Right lobe of liver (tissue), 6 donors: Measurements from ENCODE around the gene JAZF1. TPM values are rescaled to one million over a fixed set of nuclear protein-coding genes. Genes with fewer than 3 reads are reported as not detected.

ENCODE experiments used
- ATAC-seq, 4 donors: fragments of 200-7000 bp; cut with Tn5 transposase; one replicate each; pipeline ENCODE4 v1.9.1; 2020; ENCODE audit warnings: mild to moderate bottlenecking in 4 of 4, moderate library complexity in 4 of 4
- DNase-seq, 3 donors: peaks; one replicate each; pipeline ENCODE4 v3.0.0-alpha.2; 2020
- H3K27ac ChIP-seq, 3 donors: fragments of 200-600 bp; one replicate each; pipeline ENCODE4 v1.8.0; 2022
- H3K27me3 ChIP-seq, 2 donors: fragments of 200-600 bp; one replicate each; pipeline ENCODE4 v1.8.0; 2022
- H3K36me3 ChIP-seq, 4 donors: fragments of 200-600 bp; sonication (generic) in 1 of 4; one replicate each; pipeline versions ENCODE4 v1.5.1 to v1.8.0; 2017 to 2022; ENCODE audit warnings: control low read depth in 1 of 4
- H3K4me1 ChIP-seq, 4 donors: fragments of 200-600 bp; sonication (generic) in 1 of 4; one replicate each; pipeline versions ENCODE4 v1.5.1 to v1.8.0; 2017 to 2022; ENCODE audit warnings: control low read depth in 1 of 4
- H3K4me3 ChIP-seq, 3 donors: fragments of 200-600 bp; one replicate each; pipeline ENCODE4 v1.8.0; 2022
- H3K9me3 ChIP-seq, 4 donors: fragments of 200-600 bp; sonication (generic) in 1 of 4; one replicate each; pipeline versions ENCODE4 v1.5.1 to v1.8.0; 2017 to 2022; ENCODE audit warnings: control low read depth in 1 of 4
- POLR2A ChIP-seq: fragments of 450-650 bp; IDR thresholded peaks from one replicate; pipeline ENCODE4 v1.6.1; 2017; ENCODE audit warnings: antibody characterized with exemption, mild to moderate bottlenecking
- WGBS: methylation state at CpG from one replicate; pipeline ENCODE4 v1.1.6; 2018; ENCODE audit warnings: low coverage, low lambda C conversion rate; ENCODE audit not compliant: insufficient coverage; ENCODE audit errors: missing lambda C conversion rate; 5-methylcytosine and 5-hydroxymethylcytosine counted together
- intact Hi-C, 2 donors: fragments of 100-400 bp; cut with DNase I; formaldehyde crosslinking; loops; one replicate each; pipeline versions ENCODE4 v1.11.2 to v1.14.1; 2022
- total RNA-seq, 6 experiments: library from RNA; depleted of rRNA in 2 of 6; stranded (reverse); fragments of >200 nt in 2 of 6; fragmentation: NEBNext Ultra II Directional in 3 of 6; extraction: Animal tissue kit (Norgen Biotek cat#: 25700) in 3 of 6; gene quantifications; one replicate each; pipeline versions ENCODE4 v1.1.0 to v1.2.4, GENCODE V29; 2016 to 2023
- TF ChIP-seq, protein P1 (sequence below), 4 donors: fragments of 200-600 bp in 3 of 4; fragments of 450-650 bp in 1 of 4; IDR thresholded peaks; one replicate each; pipeline versions ENCODE4 v1.5.1 to v1.8.0; 2016 to 2022; ENCODE audit warnings: antibody characterized with exemption in 4 of 4, mild to moderate bottlenecking in 2 of 4
- donor health status: DM: no; HTN: yes; CAD: no.
- donor health status: DM: no; HTN: no; CAD: no.
- donor health status: DM: no; HTN: no; CAD: no.
- donor health status: DM: no; HTN: yes; CAD: no.
- donor health status: DM: no; HTN: yes; CAD: no.

JAZF1 gene
- total RNA-seq, 6 experiments from 2014 or later: 4.8 to 20.9 (median 6.9) TPM

DNA sequence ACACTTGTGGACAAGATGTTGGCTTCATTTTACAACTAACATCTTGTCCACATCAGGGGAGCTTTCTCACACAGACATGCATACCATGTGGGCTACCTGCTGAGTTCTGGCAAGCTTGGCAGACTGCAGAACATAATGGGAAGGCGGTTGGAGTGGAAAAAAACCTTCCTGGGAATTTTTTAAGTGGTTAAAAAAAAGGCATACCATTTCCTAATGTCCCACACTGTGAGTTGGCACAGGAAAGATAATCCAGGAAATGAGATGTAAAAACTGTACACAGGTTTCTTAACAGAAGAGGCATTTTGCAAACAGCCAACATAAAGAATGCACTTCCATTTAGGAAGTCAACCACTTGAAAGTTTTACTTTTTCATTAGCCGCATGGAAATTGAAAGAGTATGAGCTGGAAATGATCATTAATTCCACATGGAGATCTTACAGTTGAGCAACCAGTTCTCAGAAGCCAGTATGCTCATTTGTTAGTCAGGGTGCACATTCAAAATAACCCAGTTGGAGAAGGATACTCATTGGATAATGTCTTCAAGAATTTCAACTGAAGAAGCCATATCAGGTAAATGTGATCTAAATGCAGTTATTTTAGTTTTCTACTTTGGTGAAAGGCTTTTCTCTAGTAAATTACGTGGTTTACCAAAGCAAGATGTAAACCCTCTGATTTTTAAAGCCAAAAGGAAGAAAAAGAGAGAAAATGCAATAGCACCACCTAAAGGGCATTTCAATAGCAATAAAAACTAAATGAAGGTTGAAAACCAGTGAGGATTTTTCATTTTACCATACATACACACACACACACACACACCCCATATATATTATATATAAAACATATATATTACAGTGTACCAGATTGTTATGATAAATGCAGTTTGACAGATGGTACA lies 246.7 kb downstream of the JAZF1 start:
- Histone ChIP-seq H3K9me3 (no peaks in the 10 kb centered on the region), H3K27me3 (no peaks in the 10 kb centered on the region), H3K4me1 (no peaks in the 10 kb centered on the region), H3K36me3 (no peaks in the 10 kb centered on the region), H3K27ac (no peak overlapping the region), H3K4me3 (no peak overlapping the region)
- TF ChIP-seq, protein P1, sequence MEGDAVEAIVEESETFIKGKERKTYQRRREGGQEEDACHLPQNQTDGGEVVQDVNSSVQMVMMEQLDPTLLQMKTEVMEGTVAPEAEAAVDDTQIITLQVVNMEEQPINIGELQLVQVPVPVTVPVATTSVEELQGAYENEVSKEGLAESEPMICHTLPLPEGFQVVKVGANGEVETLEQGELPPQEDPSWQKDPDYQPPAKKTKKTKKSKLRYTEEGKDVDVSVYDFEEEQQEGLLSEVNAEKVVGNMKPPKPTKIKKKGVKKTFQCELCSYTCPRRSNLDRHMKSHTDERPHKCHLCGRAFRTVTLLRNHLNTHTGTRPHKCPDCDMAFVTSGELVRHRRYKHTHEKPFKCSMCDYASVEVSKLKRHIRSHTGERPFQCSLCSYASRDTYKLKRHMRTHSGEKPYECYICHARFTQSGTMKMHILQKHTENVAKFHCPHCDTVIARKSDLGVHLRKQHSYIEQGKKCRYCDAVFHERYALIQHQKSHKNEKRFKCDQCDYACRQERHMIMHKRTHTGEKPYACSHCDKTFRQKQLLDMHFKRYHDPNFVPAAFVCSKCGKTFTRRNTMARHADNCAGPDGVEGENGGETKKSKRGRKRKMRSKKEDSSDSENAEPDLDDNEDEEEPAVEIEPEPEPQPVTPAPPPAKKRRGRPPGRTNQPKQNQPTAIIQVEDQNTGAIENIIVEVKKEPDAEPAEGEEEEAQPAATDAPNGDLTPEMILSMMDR (IDR thresholded peaks at IDR 0.05): peak in 2 of 4 donors; percentile 21 to 36
- no peak for TF ChIP-seq POLR2A
- WGBS: 79% methylated on average over 2 of the region's 3 CpGs
- DNase-seq: no peak
- ATAC-seq: no peak
- intact Hi-C loops: no loop called here

DNA sequence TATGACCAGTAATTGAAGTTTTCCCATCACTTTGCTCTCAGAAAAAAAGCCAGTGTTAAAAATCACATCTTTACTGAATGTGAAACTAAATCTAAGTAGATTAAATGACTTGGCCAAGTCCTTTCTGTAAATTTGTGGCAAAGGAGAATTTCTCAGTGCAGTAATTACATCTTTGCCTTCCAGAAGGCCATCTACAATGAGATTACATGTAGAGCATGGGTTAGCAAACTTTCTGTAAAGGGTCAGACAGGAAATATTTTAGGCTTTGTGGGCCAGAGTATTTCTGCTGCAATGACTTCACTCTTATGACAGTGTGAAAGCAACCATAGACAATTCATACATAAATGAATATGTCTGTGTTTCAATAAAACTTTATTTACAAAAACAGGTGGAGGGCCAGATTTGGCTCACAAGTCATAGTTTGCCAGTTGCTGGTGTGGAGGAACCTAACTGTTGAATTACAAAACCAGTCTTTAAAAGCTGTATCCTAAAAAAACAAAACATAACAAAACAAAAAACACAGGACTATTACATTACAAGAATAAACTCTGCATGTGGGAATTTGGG lies 249.6 kb downstream of the JAZF1 start:
- Histone ChIP-seq H3K4me3 (no peak overlapping the region), H3K27ac (no peak overlapping the region), H3K4me1 (no peaks in the 10 kb centered on the region), H3K36me3 (no peaks in the 10 kb centered on the region), H3K9me3 (no peaks in the 10 kb centered on the region), H3K27me3 (no peaks in the 10 kb centered on the region)
- intact Hi-C loops: no loop called here
- ATAC-seq: no peak
- no peak for DNase-seq
- TF ChIP-seq POLR2A: no peak
- TF ChIP-seq, protein P1 (IDR thresholded peaks at IDR 0.05): no peak

DNA sequence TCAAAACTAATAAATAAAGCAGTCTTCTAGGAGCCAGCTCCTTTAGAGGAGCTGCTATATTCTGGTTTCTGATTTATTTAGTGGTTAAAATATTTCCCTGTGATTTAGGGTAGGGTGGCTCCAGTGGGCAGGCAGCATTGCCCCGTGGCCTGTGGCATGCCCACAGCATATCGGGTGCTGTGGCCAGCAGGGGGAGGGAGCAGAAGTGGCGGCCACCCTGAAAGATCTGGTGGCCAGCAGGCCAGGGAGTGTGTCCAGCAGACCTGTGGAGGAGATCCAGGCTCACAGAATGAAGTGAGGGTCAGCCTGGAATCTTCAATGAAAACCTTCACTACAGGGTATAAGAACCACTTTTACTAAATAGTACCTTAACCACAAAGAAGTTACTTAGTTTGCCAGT lies 251.5 kb downstream of the JAZF1 start:
- intact Hi-C loops: no loop called here
- TF ChIP-seq, protein P1 (IDR thresholded peaks at IDR 0.05): no peak
- no peak for TF ChIP-seq POLR2A

DNA sequence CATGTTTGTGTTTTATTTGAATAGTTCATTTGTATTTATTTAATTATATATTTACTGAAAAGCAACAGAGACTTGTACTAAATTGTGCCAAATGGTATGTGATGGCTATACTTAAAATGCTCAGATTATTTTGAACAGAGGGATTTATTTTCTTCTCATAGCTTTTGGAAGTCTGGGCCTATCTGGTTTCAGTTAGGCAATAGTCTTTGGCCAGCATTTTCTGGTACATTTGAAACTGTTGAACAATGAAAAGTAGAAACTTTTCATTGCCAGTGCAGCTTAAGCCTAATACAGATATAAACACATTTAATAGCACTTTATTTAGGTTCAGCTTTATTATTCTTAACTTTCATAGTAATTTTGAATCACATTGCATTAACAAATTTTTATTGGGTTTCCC lies 252.6 kb downstream of the JAZF1 start:
- ATAC-seq: no peak
- no peaks in the 10 kb centered on the region for H3K27me3 ChIP-seq

More for the DNA sequence above, 251.5 kb downstream of the JAZF1 start:
- no peaks in the 10 kb centered on the region for H3K9me3 ChIP-seq
- ATAC-seq: peak in 2 of 4 donors; percentile 30
- DNase-seq: no peak
- no peaks in the 10 kb centered on the region for H3K36me3 ChIP-seq
- H3K4me3 ChIP-seq: no peak overlapping the region
- WGBS: 100% methylated on average over 2 of the region's 3 CpGs
- H3K4me1 ChIP-seq: no peaks in the 10 kb centered on the region
- H3K27ac ChIP-seq: no peak overlapping the region
- H3K27me3 ChIP-seq: no peaks in the 10 kb centered on the region

More for the DNA sequence above, 252.6 kb downstream of the JAZF1 start:
- intact Hi-C loops: no loop called here
- H3K36me3 ChIP-seq: no peaks in the 10 kb centered on the region
- no peaks in the 10 kb centered on the region for H3K4me1 ChIP-seq
- TF ChIP-seq, protein P1 (IDR thresholded peaks at IDR 0.05): no peak
- TF ChIP-seq POLR2A: no peak
- H3K4me3 ChIP-seq: no peak overlapping the region
- no peaks in the 10 kb centered on the region for H3K9me3 ChIP-seq
- no peak for DNase-seq
- no peak overlapping the region for H3K27ac ChIP-seq
